ENCODE results near the gene CST9. TPM values are rescaled to one million over a fixed set of nuclear protein-coding genes. Genes with fewer than 3 reads are reported as not detected.
A peak's percentile ranks its signal among the peaks of the same experiment; 100 is the strongest.
"Not testable (repeated sequence)": the region's sequence is repeated elsewhere in the genome, so short reads cannot be mapped to it uniquely, and the experiment has no call there.

CST9 gene
- total RNA-seq, 4 donors from 2014 or later, result not detected

DNA sequence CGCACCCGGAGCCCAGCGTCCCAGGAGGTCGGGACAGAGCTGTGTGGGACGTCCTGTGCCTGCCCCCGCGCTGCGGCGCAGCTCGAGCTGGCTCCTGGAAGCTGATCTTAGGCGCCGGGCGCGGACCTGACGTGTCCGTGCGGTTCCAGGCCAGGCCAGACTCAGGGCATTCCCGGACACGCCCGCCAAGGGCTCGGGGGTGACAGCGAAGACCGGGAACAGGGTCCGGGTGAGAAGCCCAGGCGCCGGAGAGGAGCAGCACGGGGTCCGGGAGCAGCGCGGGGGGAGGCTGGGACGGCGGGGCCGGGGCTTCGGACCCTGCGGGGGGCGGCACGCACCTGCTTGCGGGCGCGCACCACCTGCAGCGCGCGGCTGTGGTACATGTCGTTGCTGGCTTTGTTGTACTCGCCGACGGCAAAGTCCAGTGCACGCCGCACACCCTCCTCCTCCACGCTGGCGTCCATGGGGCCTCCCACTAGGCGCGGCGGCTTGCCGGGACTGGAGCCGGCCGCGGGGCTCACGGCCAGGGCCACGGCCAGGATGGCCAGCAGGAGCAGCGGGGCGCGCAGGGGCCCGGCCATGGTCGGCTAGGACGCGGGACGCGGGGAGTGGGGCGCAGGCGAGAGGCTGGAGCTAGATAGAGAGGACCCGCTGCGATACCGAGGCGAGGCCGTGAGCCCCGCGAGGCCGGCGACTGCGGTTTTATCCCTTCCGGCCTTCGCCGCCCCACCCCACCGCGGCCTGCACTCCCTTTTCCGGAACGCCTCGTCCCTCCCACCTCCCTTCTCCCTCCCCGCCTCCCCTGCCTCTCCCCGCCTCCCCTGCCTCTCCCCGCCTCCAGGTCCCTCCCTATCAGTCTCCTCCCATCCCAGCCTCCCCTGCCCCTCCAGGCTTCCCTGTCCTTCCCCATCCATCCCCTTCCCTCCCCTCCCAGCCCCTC is 31.8 kb upstream of the CST9 start, which contains the start of gene CST3:
Gene CST3 (minus strand): TSS at position 674 of the 940 bp plus-strand sequence. CDS start 93 bp downstream, at position 581.
- H3K4me1 ChIP-seq, result peaks cover 0 to 70% (median 24%) of the 10 kb centered on the region in 3 donors
- WGBS, 2 donors (ENCODE audit: low coverage in 1 of 2), result 0% methylated on average over 1 to 29 of the region's 92 CpGs
- TF ChIP-seq POLR2AphosphoS5 (IDR thresholded peaks at IDR 0.05) (peak; percentile 95), EP300 (IDR thresholded peaks at IDR 0.05) (no peak), POLR2A (IDR thresholded peaks at IDR 0.05) (peak; percentile 93 to 97)
- TF ChIP-seq, protein P1, sequence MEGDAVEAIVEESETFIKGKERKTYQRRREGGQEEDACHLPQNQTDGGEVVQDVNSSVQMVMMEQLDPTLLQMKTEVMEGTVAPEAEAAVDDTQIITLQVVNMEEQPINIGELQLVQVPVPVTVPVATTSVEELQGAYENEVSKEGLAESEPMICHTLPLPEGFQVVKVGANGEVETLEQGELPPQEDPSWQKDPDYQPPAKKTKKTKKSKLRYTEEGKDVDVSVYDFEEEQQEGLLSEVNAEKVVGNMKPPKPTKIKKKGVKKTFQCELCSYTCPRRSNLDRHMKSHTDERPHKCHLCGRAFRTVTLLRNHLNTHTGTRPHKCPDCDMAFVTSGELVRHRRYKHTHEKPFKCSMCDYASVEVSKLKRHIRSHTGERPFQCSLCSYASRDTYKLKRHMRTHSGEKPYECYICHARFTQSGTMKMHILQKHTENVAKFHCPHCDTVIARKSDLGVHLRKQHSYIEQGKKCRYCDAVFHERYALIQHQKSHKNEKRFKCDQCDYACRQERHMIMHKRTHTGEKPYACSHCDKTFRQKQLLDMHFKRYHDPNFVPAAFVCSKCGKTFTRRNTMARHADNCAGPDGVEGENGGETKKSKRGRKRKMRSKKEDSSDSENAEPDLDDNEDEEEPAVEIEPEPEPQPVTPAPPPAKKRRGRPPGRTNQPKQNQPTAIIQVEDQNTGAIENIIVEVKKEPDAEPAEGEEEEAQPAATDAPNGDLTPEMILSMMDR (IDR thresholded peaks at IDR 0.05), result peak in 1 of 4 experiments; percentile 45
- peak within 1 kb of the TSS; percentile 78 to 99 (median 97) for H3K27ac ChIP-seq
- ATAC-seq, result peak; percentile 83
- no peaks in the 10 kb centered on the region for H3K27me3 ChIP-seq
- H3K4me3 ChIP-seq, result peak within 1 kb of the TSS; percentile 58 to 99
- no peaks in the 10 kb centered on the region for H3K9me3 ChIP-seq
- H3K36me3 ChIP-seq, result peaks cover 0 to 29% of the 10 kb centered on the region in 2 donors

DNA sequence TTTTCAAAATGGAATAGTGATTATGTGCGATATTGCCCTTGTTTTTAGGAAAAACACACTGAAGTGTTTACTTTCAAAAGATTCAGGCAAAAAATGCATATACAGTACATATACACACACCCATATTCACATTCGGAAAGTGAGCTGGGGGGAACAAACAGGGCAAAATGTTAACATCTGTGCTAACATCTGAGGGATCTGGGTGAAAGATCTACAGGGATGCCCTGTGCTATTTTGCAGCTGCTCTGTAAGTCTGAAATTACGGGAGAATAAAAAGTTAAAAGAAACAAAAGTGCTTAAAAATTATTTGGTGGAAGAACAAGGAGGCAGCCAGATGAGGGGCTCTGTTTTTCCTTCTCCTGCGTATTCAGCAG is 31.2 kb upstream of the CST9 start:
- H3K4me1 ChIP-seq, result peaks cover 0 to 70% (median 24%) of the 10 kb centered on the region in 3 donors
- ATAC-seq, result no peak
- 9 to 13% methylated on average over 4 of the region's 4 CpGs for whole genome bisulfite sequencing, 2 donors (ENCODE audit: low coverage in 1 of 2)

DNA sequence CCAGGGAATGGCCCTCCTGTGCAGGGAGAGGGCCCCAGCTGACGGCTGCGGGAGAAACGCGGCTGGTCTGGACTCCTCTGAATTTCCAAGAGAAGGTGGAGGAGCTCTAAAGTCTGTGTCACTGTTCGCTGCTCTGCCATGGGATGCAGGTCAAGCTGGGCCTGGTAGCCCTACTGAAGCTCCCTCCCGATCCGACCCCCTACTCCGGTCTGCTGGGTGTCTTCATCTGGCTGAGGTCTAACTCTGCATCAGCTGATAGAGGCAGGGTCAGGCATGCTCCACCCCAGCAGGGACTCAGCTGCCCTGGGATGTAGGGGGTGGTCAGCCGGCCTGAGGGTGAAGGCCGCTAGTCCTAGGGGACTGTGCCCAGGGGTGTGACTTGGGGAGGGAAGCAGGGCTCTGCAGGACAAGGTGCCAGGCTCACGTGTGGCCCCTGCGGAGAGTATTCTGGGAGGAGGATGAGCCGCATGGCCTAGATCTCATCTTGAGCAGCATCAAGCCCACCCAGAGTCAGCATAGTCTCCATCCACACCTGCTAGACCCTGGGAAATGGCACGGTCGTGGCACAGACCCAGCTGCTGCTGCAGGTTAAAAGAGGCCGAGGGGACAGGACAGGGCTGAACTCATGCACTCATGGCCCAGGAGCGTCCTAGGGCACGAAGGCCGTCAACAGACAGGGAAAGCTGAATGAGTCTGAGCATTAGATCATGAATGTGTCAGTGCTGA is 30.6 kb upstream of the CST9 start:
- no peak for TF ChIP-seq EP300 (IDR thresholded peaks at IDR 0.05)
- no peak for TF ChIP-seq POLR2AphosphoS5 (IDR thresholded peaks at IDR 0.05)
- TF ChIP-seq POLR2A (IDR thresholded peaks at IDR 0.05), result no peak
- TF ChIP-seq, protein P1 (IDR thresholded peaks at IDR 0.05), result no peak
- 16 to 47% methylated on average over 2 to 5 of the region's 19 CpGs for WGBS, 2 donors (ENCODE audit: low coverage in 1 of 2)
- Histone ChIP-seq H3K4me3 (peak overlapping the region; percentile 58 to 99), H3K36me3 (peaks cover 0 to 39% of the 10 kb centered on the region in 2 donors), H3K27me3 (no peaks in the 10 kb centered on the region), H3K27ac (peak overlapping the region; percentile 78 to 99 (median 97)), H3K9me3 (no peaks in the 10 kb centered on the region), H3K4me1 (peaks cover 0 to 65% (median 24%) of the 10 kb centered on the region in 3 donors)
- no peak for ATAC-seq

More for the DNA sequence above, 31.2 kb upstream of the CST9 start:
- Histone ChIP-seq H3K27me3 (no peaks in the 10 kb centered on the region), H3K36me3 (peaks cover 0 to 36% of the 10 kb centered on the region in 2 donors), H3K4me3 (peak overlapping the region; percentile 58 to 99), H3K9me3 (no peaks in the 10 kb centered on the region), H3K27ac (peak overlapping the region; percentile 78 to 99 (median 97))
- TF ChIP-seq, protein P1 (IDR thresholded peaks at IDR 0.05), result no peak
- no peak for TF ChIP-seq POLR2AphosphoS5 (IDR thresholded peaks at IDR 0.05)
- no peak for TF ChIP-seq POLR2A (IDR thresholded peaks at IDR 0.05)
- no peak for TF ChIP-seq EP300 (IDR thresholded peaks at IDR 0.05)

DNA sequence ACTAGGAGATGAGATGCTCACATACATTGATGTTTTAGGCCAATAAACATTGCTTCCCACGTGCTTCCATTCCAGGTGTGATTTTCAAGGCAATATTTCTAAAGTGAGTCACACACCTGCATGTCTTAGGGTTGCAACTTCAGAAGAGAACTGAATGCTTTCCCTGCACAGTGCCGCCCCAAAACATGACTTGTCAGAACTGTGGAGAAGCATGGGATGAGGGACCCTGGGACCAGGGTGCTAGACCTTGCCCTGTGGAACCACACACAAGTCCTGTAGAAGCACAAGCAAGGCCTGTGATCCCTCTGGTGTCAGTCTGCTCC is 30.0 kb upstream of the CST9 start:
- WGBS, 2 donors (ENCODE audit: low coverage in 1 of 2), result no CpG with 5 or more reads among the region's 2 CpGs
- Histone ChIP-seq H3K27ac (peak overlapping the region; percentile 16 to 99 (median 97)), H3K36me3 (peaks cover 0 to 39% of the 10 kb centered on the region in 2 donors), H3K4me3 (peak overlapping the region; percentile 58 to 99), H3K4me1 (peaks cover 0 to 62% (median 24%) of the 10 kb centered on the region in 3 donors)
- not testable (repeated sequence) for H3K27me3 ChIP-seq, H3K9me3 ChIP-seq, ATAC-seq

All from gastroesophageal sphincter (tissue), 4 donors.